Activated T-cell treated with anti-CD3 and anti-CD28 coated beads, Interleukin-2, amount 50 U/mL, for 4 hours (primary cell): ENCODE measurements around the gene LRRC43. TPM values are rescaled to one million over a fixed set of nuclear protein-coding genes. Genes with fewer than 3 reads are reported as not detected.

ENCODE experiments used
- ATAC-seq, 2 donors: fragments of 200-7000 bp; cut with Tn5 transposase; one replicate each; pipeline ENCODE4 v1.10.0; 2021
- DNase-seq: peaks from one replicate; pipeline ENCODE4 v3.0.0-alpha.2; 2020
- H3K27me3 Mint-ChIP-seq: one replicate; pipeline ENCODE4 v1.8.0; 2021; ENCODE audit warnings: low read depth, mixed read lengths
- H3K36me3 Mint-ChIP-seq: one replicate; pipeline ENCODE4 v1.8.0; 2022; ENCODE audit warnings: mixed read lengths; ENCODE audit not compliant: insufficient read depth
- H3K4me1 Mint-ChIP-seq: one replicate; pipeline ENCODE4 v1.8.0; 2021; ENCODE audit warnings: low read depth, mixed read lengths
- H3K4me3 Mint-ChIP-seq: one replicate; pipeline ENCODE4 v1.8.0; 2021; ENCODE audit warnings: mild to moderate bottlenecking, moderate library complexity, mixed read lengths
- H3K9me3 Mint-ChIP-seq: one replicate; pipeline ENCODE4 v1.8.0; 2021; ENCODE audit warnings: mixed read lengths
- total RNA-seq, 3 donors: library from RNA; stranded (reverse); gene quantifications; one replicate each; pipeline ENCODE4 v1.2.1, GENCODE V29; 2021

The LRRC43 gene
- total RNA-seq, 3 donors from 2014 or later: 0.28 TPM; not detected in 2

DNA sequence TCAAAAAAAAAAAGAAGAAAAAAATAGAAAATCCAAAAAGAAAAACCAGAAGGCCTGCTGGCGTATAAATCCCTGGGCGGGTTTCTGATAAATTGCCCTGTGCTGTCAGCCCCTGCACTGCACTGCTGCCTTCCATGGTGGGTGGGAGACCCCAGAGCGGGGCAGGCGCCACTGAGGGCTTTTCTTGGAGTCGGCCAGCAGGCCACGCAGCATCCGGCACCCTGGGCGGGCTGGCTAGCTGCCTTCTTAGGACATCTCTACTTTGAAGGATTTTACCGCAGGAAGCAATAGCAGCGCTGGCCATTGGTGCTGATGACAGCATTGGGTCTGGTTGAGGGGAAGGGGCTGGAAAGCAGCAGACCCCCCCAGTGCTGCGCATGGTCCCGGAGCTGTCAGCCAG lies 38.0 kb upstream of the LRRC43 start:
- H3K4me3 Mint-ChIP-seq: no peak overlapping the region
- DNase-seq (no peak), ATAC-seq (no peak)
- H3K9me3 Mint-ChIP-seq: no peaks in the 10 kb centered on the region
- H3K36me3 Mint-ChIP-seq: peaks cover 14% of the 10 kb centered on the region
- no peaks in the 10 kb centered on the region for H3K4me1 Mint-ChIP-seq
- H3K27me3 Mint-ChIP-seq: peaks cover 3% of the 10 kb centered on the region

DNA sequence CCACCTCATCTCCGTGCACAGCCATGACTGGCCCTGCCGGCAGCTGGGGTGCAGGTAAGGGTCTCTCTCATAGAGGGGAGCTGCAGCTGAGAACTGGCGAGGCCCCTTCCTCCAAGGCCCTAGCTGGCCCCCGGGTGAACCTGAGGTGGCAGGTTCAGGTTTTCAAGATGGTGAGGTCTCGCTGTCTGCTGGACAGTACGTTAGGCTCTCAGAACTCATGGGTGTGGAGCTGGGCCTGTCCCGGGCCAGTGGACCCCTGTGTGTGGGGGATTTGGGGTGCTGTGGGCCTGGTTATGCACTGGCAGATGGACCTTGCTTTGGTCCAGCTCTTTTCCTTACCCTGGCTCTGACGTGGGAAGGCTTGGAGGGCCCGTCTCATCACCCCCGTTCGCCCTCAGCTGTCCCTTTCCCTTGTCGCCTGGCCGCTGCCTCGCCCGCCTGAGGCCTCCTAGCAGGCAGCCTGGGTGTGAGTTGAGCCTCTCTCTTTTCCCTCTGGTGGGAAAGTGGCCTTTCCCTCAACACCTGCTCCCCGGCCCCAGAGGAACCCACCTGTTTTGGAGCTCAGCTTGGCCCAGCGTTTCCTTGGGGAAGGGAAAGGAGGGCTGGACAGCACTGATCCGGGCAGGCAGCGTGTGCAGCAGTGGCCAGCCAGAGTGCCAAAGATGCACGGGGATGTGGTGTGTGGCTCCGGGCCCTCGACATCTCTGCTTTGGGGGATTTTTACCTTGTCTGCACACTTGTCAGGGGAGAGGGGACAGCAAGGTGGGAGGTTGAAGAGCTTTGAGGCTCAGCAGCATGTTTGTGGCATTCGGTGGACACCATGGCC lies 37.2 kb upstream of the LRRC43 start:
- no peak overlapping the region for H3K4me3 Mint-ChIP-seq
- ATAC-seq: no peak
- peaks cover 11% of the 10 kb centered on the region for H3K36me3 Mint-ChIP-seq
- H3K4me1 Mint-ChIP-seq: no peaks in the 10 kb centered on the region
- peaks cover 3% of the 10 kb centered on the region for H3K27me3 Mint-ChIP-seq
- DNase-seq: no peak
- H3K9me3 Mint-ChIP-seq: no peaks in the 10 kb centered on the region

DNA sequence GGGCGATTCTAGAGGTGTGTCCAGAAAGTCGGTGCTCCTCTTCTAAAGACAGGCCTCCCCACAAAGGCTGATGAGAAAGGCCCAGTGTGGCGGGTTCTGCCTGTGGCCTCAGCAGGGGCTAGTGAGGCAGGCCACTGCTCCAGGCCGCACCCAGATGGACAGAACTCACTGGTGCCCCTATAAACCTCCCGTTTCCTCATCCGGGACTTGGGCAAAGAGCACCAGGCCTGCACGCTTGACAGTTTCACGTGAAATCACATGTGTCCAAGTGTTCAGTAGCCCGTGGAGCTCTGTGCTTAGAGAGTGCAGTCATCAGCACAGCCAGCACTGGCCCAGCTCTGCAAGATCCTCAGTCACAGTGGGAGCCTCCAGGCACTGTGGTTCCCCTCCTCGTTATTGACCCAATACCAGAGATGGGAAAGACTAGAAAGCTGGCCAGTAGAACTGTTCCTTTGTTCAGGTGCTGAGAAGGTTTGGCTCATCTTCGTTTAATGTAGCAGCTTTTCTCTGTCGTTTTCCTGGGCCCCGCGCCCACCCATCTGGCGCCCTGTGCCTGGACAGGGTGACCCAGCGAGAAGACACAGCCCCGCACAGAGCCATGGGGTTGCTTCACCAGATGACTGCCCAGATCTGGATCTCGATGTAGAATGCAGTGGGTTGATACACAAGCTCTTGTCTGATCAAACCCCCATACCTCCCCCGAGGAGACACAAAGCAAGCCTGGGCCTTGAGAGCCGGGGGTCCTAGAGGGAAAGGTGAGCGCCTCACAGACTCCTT lies 35.2 kb upstream of the LRRC43 start:
- ATAC-seq: peak in 1 of 2 donors; percentile 24
- Mint-ChIP-seq H3K4me1 (no peaks in the 10 kb centered on the region), H3K27me3 (peaks cover 3% of the 10 kb centered on the region), H3K9me3 (no peaks in the 10 kb centered on the region), H3K4me3 (no peak overlapping the region), H3K36me3 (peaks cover 6% of the 10 kb centered on the region)
- no peak for DNase-seq

DNA sequence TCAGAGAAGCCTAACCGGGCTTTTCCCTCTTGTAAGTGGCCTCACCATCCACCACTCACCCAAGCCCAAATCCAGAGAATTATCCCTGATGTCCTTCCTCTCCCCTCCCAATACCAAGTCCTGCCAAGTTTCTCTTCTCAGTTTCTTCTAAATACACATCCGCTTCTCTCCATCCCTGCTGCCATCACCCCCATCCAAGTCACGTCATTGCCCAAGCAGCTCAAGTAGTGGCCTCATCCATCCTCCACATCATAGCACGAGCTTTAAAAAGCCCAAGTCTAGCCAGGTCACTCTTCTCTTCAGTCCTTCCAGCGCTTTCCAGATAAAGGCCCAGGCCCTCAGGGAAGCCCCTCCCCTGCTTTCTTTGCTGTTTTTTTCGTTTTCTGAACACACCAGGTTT lies 34.3 kb upstream of the LRRC43 start:
- no peak overlapping the region for H3K4me3 Mint-ChIP-seq
- ATAC-seq: no peak

DNA sequence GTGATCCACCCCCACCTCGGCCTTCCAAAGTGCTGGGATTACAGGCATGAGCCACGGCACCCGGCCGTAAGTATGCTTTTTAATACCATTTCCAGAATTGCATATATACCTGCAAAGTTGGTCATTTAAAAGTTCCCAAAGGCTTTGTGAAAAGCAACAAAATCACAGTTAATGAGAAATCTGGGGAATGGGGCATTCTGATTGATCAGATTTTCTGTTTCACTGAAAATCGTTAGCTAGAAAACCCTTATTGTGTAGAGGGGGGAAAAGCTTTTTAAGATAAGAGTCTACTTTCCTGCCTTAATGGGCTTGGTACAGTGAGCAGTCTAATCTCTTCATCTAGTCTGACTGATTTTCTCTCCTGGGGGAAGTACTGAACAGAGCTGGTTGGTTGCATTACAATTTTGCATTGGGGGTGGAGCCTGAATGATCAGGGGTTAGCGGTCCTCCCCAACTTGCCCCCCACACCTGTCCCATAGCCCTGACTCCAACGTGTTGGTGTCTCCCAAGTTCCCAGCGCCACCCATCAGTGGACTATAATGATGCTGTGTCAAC lies 32.7 kb upstream of the LRRC43 start:
- Mint-ChIP-seq H3K9me3 (no peaks in the 10 kb centered on the region), H3K4me1 (no peaks in the 10 kb centered on the region), H3K4me3 (no peak overlapping the region), H3K36me3 (no peaks in the 10 kb centered on the region), H3K27me3 (peaks cover 3% of the 10 kb centered on the region)
- DNase-seq (no peak), ATAC-seq (no peak)

More for the DNA sequence above, 34.3 kb upstream of the LRRC43 start:
- Mint-ChIP-seq H3K9me3 (no peaks in the 10 kb centered on the region), H3K4me1 (no peaks in the 10 kb centered on the region), H3K27me3 (peaks cover 3% of the 10 kb centered on the region), H3K36me3 (peaks cover 2% of the 10 kb centered on the region)
- DNase-seq: no peak

DNA sequence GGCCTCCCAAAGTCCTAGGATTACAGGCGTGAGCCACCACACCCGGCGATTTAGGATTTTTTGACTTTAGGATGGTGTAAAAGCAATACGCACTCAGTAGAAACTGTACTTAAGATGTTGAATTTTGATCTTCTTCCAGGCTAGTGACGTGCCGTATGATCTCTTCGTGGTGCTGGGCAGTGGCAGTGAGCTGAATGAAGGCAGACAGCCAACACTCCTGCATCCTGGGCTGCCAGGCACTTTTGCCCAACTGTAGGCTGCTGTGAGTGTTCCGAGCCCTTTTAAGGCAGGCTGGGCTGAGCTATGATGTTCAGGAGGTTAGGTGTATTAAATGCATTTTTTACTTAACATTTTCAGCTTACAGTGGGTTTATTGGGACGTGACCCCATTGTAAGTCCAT lies 30.2 kb upstream of the LRRC43 start:
- Mint-ChIP-seq H3K36me3 (no peaks in the 10 kb centered on the region), H3K4me1 (no peaks in the 10 kb centered on the region), H3K27me3 (peaks cover 3% of the 10 kb centered on the region), H3K4me3 (no peak overlapping the region), H3K9me3 (no peaks in the 10 kb centered on the region)
- DNase-seq (no peak), ATAC-seq (no peak)

DNA sequence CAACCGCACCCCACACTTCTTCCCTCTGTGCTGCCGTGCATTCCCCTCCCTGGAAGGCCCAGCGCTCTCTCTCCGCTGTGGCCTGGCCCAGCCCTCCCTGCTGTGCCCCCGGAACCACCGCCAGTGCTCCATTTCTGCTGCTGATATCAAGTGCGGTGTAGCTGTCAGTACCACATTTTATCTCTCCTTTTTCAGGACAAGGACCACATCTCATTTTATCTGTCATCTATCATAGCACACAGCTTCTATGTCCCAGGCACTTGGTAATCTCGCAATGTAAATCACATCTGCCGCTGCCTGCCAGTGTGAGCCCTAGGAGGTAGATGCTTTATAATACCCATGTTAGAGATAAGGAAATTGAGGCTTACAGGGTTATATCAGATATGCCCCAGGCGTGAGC lies 27.2 kb upstream of the LRRC43 start:
- Mint-ChIP-seq H3K36me3 (no peaks in the 10 kb centered on the region), H3K27me3 (no peaks in the 10 kb centered on the region), H3K4me3 (no peak overlapping the region), H3K4me1 (no peaks in the 10 kb centered on the region), H3K9me3 (no peaks in the 10 kb centered on the region)
- no peak for ATAC-seq
- DNase-seq: no peak

DNA sequence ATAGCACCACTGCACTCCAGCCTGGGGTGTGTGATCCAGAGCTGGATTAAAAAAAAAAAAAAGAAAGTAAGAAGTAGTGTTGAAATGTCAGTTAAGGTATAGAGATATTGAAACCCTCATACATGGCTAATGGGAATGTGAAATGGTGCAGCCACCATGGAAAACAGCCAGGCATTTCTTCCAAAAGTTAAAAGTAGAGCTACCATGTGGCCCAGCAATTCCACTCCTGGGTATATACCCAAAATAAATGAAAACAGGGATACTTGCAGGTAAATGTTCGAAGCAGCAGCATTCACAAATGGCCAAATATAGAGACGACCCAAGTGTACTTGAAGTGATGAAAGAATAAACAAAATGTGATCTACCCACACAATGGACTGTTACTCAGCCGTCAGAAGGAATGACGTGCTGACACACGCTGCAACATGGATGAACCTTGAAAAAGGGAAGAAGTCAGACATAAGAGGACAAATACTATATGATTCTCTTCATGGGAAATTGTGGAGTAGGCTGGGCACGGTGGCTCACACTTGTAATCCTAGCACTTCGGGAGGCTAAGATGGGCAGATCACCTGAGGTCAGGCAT lies 24.1 kb upstream of the LRRC43 start:
- Mint-ChIP-seq H3K9me3 (no peaks in the 10 kb centered on the region), H3K4me1 (peaks cover 4% of the 10 kb centered on the region), H3K36me3 (no peaks in the 10 kb centered on the region), H3K4me3 (no peak overlapping the region), H3K27me3 (no peaks in the 10 kb centered on the region)
- DNase-seq: no peak
- ATAC-seq: no peak

DNA sequence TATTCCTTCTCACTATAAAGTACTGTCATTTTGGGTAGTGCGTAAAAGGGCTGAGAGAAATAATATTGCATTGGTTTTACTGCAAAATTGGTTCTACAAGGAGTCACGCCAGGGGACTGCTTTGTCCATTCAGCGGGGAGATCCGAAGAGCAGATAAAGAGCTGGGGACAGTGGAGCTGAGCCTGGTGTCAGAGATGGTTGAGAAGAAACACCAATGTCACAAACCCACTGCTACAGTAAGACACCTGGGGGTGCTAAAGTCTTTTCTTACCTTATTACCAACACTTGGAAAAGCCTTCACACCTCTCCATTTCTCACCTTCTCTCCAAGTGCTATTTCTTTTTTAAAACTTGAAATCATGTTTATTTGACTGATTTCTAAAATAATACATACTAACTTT lies 23.0 kb upstream of the LRRC43 start:
- Mint-ChIP-seq H3K4me3 (no peak overlapping the region), H3K36me3 (no peaks in the 10 kb centered on the region), H3K9me3 (no peaks in the 10 kb centered on the region), H3K27me3 (peaks cover 3% of the 10 kb centered on the region), H3K4me1 (peaks cover 4% of the 10 kb centered on the region)
- DNase-seq: no peak
- ATAC-seq: no peak

DNA sequence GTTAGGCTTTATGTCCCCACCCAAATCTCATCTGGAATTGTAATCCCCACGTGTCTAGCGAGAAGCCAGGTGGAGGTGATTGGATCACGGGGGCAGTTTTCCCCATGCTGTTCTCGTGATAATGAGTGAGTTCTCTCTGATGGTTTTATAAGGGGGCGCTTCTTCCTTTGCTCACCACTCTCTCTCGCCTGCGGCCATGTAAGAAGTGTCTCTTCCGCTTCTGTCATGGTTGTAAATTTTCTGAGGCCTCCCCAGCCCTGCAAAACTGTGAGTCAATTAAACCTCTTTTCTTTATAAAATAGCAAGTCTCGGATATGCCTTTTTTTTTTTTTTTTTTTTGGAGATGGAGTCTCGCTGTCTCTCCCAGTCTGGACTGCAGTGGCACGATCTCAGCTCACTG lies 22.2 kb upstream of the LRRC43 start:
- H3K4me3 Mint-ChIP-seq: no peak overlapping the region
- H3K9me3 Mint-ChIP-seq: no peaks in the 10 kb centered on the region
- H3K4me1 Mint-ChIP-seq: peaks cover 4% of the 10 kb centered on the region
- H3K27me3 Mint-ChIP-seq: peaks cover 5% of the 10 kb centered on the region
- H3K36me3 Mint-ChIP-seq: no peaks in the 10 kb centered on the region
- DNase-seq (no peak), ATAC-seq (no peak)

DNA sequence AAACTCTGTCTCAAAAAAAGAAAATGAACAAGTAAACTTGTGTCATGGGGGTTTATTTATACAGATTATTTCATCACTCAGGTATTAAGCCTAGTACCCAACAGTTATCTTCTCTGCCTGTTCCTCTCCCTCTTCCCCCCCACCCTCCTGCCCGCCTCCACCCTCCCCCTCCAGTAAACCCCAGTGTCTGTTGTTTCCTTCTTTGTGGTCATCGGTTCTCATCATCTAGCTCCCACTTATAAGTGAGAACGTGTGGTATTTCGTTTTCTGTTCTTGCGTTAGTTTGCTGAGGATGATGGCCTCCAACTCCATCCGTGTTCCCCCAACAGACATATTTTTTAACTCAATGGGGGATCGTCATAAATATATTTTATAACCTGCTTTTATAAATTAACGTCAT lies 21.2 kb upstream of the LRRC43 start:
- no peaks in the 10 kb centered on the region for H3K36me3 Mint-ChIP-seq
- peaks cover 5% of the 10 kb centered on the region for H3K4me1 Mint-ChIP-seq
- peaks cover 5% of the 10 kb centered on the region for H3K27me3 Mint-ChIP-seq
- H3K4me3 Mint-ChIP-seq: no peak overlapping the region
- H3K9me3 Mint-ChIP-seq: no peaks in the 10 kb centered on the region
- ATAC-seq (peak in 1 of 2 donors; percentile 48), DNase-seq (no peak)

DNA sequence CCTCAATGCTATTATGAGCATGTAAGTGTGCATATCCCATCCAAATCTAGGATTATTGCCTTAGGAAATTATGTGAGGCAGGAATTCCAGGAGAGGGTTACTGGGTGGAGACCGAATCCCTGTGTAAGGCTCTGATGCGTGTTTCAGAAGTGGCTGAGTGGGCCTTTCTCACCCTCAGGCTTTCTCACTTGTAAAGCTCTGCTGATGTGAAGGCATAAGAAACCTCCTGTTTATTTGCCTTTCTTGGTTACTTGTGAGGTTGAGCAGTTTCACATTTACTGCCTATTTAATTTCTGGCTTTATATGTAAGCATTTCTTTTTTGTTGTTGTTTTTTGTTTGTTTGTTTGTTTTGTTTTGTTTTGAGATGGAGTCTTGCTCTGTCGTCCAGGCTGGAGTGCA lies 19.9 kb upstream of the LRRC43 start:
- Mint-ChIP-seq H3K9me3 (no peaks in the 10 kb centered on the region), H3K27me3 (peaks cover 8% of the 10 kb centered on the region), H3K4me3 (no peak overlapping the region), H3K36me3 (no peaks in the 10 kb centered on the region), H3K4me1 (peaks cover 13% of the 10 kb centered on the region)
- no peak for DNase-seq
- no peak for ATAC-seq

DNA sequence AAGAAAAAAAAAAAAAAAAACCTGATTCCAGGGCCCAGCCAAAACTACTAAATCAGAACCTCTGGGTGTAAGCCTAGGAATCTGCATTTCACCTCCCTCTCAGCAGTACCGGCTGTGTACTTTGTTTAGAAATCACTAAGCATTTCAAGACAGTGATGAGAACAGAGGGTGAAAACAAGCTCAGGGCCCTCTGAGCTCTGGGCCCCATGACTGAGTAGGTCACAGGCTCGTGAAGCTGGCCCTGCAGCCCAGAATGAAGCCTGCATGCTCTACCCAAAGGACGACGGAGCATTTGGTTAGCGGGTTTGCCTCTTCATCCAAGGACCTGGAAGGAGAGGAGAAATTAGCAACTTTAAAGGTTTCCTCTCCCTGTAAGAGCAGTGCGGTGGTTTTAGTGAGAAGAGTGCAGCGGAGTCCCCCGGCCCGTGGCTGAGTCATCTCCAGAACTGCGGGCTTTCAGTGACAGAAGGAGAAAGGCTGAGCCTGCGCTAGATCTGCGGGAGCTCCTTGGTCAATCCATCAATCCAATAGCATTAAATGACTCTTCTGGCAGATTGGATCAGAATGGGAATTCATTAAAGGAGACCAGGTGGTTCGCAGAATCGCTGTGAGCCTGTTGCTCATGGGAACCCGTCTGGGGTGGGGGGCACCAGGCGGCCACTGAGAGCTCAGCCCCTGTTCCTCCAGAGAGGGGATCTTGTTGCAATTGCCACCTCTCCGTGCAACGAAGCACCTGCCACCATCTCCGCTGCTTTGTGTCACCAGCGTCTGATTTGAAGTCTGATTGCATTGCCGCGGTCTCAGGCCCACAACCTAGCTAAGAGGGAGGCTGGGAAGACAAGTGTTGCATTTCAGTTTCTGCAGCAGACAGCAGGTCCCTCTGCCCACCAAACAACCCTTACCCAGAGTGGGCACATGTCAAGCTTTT lies 16.2 kb upstream of the LRRC43 start:
- Mint-ChIP-seq H3K36me3 (no peaks in the 10 kb centered on the region), H3K4me1 (peaks cover 13% of the 10 kb centered on the region), H3K9me3 (no peaks in the 10 kb centered on the region), H3K4me3 (no peak overlapping the region), H3K27me3 (peaks cover 8% of the 10 kb centered on the region)
- peak; percentile 15 for DNase-seq
- peak; percentile 85 to 88 for ATAC-seq
